HCT116 (cell line): ENCODE data around the gene TRIM9. TPM values are rescaled to one million over a fixed set of nuclear protein-coding genes. Genes with fewer than 3 reads are reported as not detected.

Source experiments
- ATAC-seq: fragments of 200-7000 bp; cut with Tn5 transposase; 2 replicates; pipeline ENCODE4 v1.9.1; 2020; ENCODE audit warnings: mild to moderate bottlenecking, moderate library complexity
- BruUV-seq: library from RNA; stranded (reverse); fragments of 400-500 nt; replicated peaks from 2 replicates; lab custom pipeline; 2021; lab: Mats Ljungman, UMichigan
- CTCF ChIA-PET: fragments of 300-600 bp; sonication (Branson Sonifier 250); formaldehyde crosslinking; loops from one replicate; lab custom pipeline; 2021; ENCODE audit warnings: antibody characterized with exemption; lab: Charles Lee
- POLR2A ChIA-PET: fragments of 300-600, 350-600 bp; sonication (Branson Sonifier 250); formaldehyde crosslinking; loops from one replicate; lab custom pipeline; 2021; ENCODE audit warnings: antibody characterized with exemption; lab: Charles Lee
- RAD21 ChIA-PET, 2 experiments: fragments of 300-600 bp; sonication (Branson Sonifier 250); formaldehyde crosslinking; loops; one replicate each; lab custom pipeline; 2023; ENCODE audit warnings: low total read pairs in 2 of 2; ENCODE audit not compliant: uncharacterized antibody in 2 of 2, unreplicated experiment in 2 of 2, low non-redundant PET in 1 of 2; lab: Charles Lee
- DNase-seq: peaks from one replicate; pipeline ENCODE4 v3.0.0-alpha.2; 2010; ENCODE audit warnings: low read depth, low spot score
- H2AFZ ChIP-seq: fragments of 200-600 bp; shearing (Covaris generic), sonication (generic); 2 replicates; pipeline ENCODE4 v1.6.1; 2017; ENCODE audit warnings: low read depth, mixed run types, mixed read lengths, antibody characterized with exemption, low read length; ENCODE audit not compliant: poor library complexity, severe bottlenecking
- H3K27ac ChIP-seq: 2 replicates; pipeline ENCODE4 v1.5.1; 2012; ENCODE audit warnings: low read depth, low read length
- H3K27me3 ChIP-seq: fragments of 200-600 bp; sonication (generic); 2 replicates; pipeline ENCODE4 v1.6.1; 2016; ENCODE audit warnings: mixed run types, low read length, mixed read lengths; ENCODE audit not compliant: insufficient read depth
- H3K36me3 ChIP-seq, 2 experiments: fragments of 200-500 bp in 1 of 2; fragments of 200-600 bp in 1 of 2; sonication (Bioruptor generic) in 1 of 2; sonication (generic) in 1 of 2; 2 replicates each; pipeline versions ENCODE4 v1.5.1 to v1.6.1; 2014 to 2016; ENCODE audit warnings: low read length in 2 of 2, inconsistent platforms in 1 of 2, mixed read lengths in 1 of 2, mixed run types in 1 of 2; ENCODE audit not compliant: insufficient read depth in 2 of 2, control insufficient read depth in 1 of 2
- H3K4me1 ChIP-seq, 2 experiments: fragments of 200-600 bp in 1 of 2; sonication (generic) in 1 of 2; 2 replicates each; pipeline versions ENCODE4 v1.5.1 to v1.6.1; 2012 to 2017; ENCODE audit warnings: low read length in 2 of 2, inconsistent platforms in 1 of 2, mild to moderate bottlenecking in 1 of 2, mixed read lengths in 1 of 2, mixed run types in 1 of 2, moderate library complexity in 1 of 2; ENCODE audit not compliant: insufficient read depth in 2 of 2, control insufficient read depth in 1 of 2
- H3K4me2 ChIP-seq: fragments of 200-600 bp; sonication (generic); 2 replicates; pipeline ENCODE4 v1.6.1; 2017; ENCODE audit warnings: mixed run types, low read length, mixed read lengths
- H3K4me3 ChIP-seq, 2 experiments: fragments of 200-600 bp in 1 of 2; sonication (generic) in 1 of 2; replicated peaks in 1 of 2; 2 replicates each; pipeline ENCODE4 v1.5.1; 2011 to 2016; ENCODE audit warnings: low read length in 2 of 2, control low read depth in 1 of 2, low read depth in 1 of 2, mild to moderate bottlenecking in 1 of 2, mixed read lengths in 1 of 2, mixed run types in 1 of 2
- H3K79me2 ChIP-seq: fragments of 200-600 bp; sonication (generic); 2 replicates; pipeline ENCODE4 v1.6.1; 2017; ENCODE audit warnings: mild to moderate bottlenecking, mixed run types, low read length, moderate library complexity, mixed read lengths; ENCODE audit not compliant: insufficient read depth
- H3K9ac ChIP-seq: fragments of 200-600 bp; sonication (generic); 2 replicates; pipeline ENCODE4 v1.6.1; 2016; ENCODE audit warnings: low read length, mixed read lengths
- H3K9me2 ChIP-seq: fragments of 200-600 bp; sonication (generic), shearing (Covaris generic); 2 replicates; pipeline ENCODE4 v1.6.1; 2017; ENCODE audit warnings: mixed run types, mild to moderate bottlenecking, moderate library complexity; ENCODE audit not compliant: insufficient read depth
- H3K9me3 ChIP-seq, 2 experiments: fragments of 200-500 bp in 1 of 2; fragments of 200-600 bp in 1 of 2; sonication (Bioruptor generic) in 1 of 2; sonication (generic) in 1 of 2; 2 replicates each; pipeline ENCODE4 v1.6.1; 2014 to 2017; ENCODE audit warnings: low read length in 2 of 2, mixed read lengths in 2 of 2, inconsistent platforms in 1 of 2, low read depth in 1 of 2, mild to moderate bottlenecking in 1 of 2, mixed run types in 1 of 2, moderate library complexity in 1 of 2; ENCODE audit not compliant: control insufficient read depth in 1 of 2, insufficient read depth in 1 of 2
- H4K20me1 ChIP-seq: fragments of 200-600 bp; sonication (generic), shearing (Covaris generic); 2 replicates; pipeline ENCODE4 v1.6.1; 2017; ENCODE audit warnings: mixed run types, mild to moderate bottlenecking, moderate library complexity; ENCODE audit not compliant: insufficient read depth
- CEBPB ChIP-seq: IDR thresholded peaks from 2 replicates; pipeline ENCODE4 v1.6.1; 2012; ENCODE audit warnings: low read depth
- EGR1 ChIP-seq: IDR thresholded peaks from 2 replicates; pipeline ENCODE4 v1.6.1; 2012; ENCODE audit warnings: low read depth
- EZH2 ChIP-seq: fragments of 200-600 bp; sonication (generic); IDR thresholded peaks from 2 replicates; pipeline ENCODE4 v1.6.1; 2017; ENCODE audit warnings: antibody characterized with exemption, mixed run types
- JUND ChIP-seq: IDR thresholded peaks from 2 replicates; pipeline ENCODE4 v1.6.1; 2012
- RAD21 ChIP-seq: IDR thresholded peaks from 2 replicates; pipeline ENCODE4 v1.6.1; 2012; ENCODE audit warnings: low read depth, mild to moderate bottlenecking
- SRF ChIP-seq: IDR thresholded peaks from 2 replicates; pipeline ENCODE4 v1.6.1; 2012; ENCODE audit warnings: low read depth
- YY1 ChIP-seq: IDR thresholded peaks from 2 replicates; pipeline ENCODE4 v1.6.1; 2011; ENCODE audit warnings: low read length, low read depth, moderate library complexity, mild to moderate bottlenecking; ENCODE audit not compliant: insufficient replicate concordance; ENCODE audit errors: extremely low read depth
- ZFX ChIP-seq: fragments of 450-650 bp; IDR thresholded peaks from 2 replicates; pipeline ENCODE4 v1.6.1; 2017
- intact Hi-C: fragments of 100-400 bp; cut with micrococcal nuclease; formaldehyde crosslinking; loops from 2 replicates; pipeline ENCODE4 v1.10.0; 2022
- total RNA-seq: library from RNA; stranded (reverse); gene quantifications from one replicate; pipeline ENCODE4 v1.2.1, GENCODE V29; 2021; ENCODE audit not compliant: unreplicated experiment
- TF ChIP-seq, protein P1 (sequence below), 3 experiments: fragments of 200-600 bp in 1 of 3; sonication (generic) in 1 of 3; IDR thresholded peaks in 2 of 3; conservative IDR thresholded peaks in 1 of 3; 2 replicates each; pipeline ENCODE4 v1.5.1; 2012 to 2017; ENCODE audit warnings: low read depth in 2 of 3, low read length in 2 of 3, antibody characterized with exemption in 1 of 3, borderline replicate concordance in 1 of 3, control low read depth in 1 of 3, mild to moderate bottlenecking in 1 of 3, mixed read lengths in 1 of 3, mixed run types in 1 of 3, moderate library complexity in 1 of 3; ENCODE audit not compliant: insufficient read depth in 1 of 3
- TF ChIP-seq, protein P2 (sequence below): IDR thresholded peaks from 2 replicates; pipeline ENCODE4 v1.6.1; 2012

Gene TRIM9
- total RNA-seq, 1 experiment from 2014 or later = 4.6 TPM

DNA sequence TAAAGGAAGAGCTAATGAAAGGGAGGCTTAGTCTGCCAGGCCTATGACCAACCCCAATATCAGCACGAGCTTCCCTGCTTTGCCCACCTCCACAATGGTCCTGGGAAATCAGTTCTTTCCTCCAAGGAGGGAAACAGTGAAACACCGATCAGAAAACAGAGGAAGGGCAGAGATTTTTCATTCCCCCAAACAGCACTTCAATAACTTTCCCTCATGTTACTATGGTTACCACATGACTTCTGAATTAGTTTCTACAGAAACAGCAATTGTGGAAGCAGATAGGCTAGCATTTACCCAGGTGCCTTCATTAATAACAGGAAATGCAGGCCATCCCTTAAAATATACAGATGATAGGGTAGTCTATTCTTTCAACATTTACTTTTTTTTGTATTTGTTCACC, 35.9 kb downstream of the TRIM9 start:
- Histone ChIP-seq H3K9me2 (no peaks in the 10 kb centered on the region), H2AFZ (no peak overlapping the region), H3K9ac (no peak overlapping the region), H3K4me2 (no peak overlapping the region), H3K27ac (no peak overlapping the region), H3K36me3 (no peaks in the 10 kb centered on the region), H3K27me3 (no peaks in the 10 kb centered on the region), H3K9me3 (no peaks in the 10 kb centered on the region), H3K4me1 (no peaks in the 10 kb centered on the region), H3K79me2 (no peaks in the 10 kb centered on the region), H3K4me3 (no peak overlapping the region), H4K20me1 (no peaks in the 10 kb centered on the region)
- POLR2A ChIA-PET = no interaction called here
- no peak for TF ChIP-seq ZFX
- TF ChIP-seq RAD21 = no peak
- TF ChIP-seq CEBPB = no peak
- TF ChIP-seq, protein P1, sequence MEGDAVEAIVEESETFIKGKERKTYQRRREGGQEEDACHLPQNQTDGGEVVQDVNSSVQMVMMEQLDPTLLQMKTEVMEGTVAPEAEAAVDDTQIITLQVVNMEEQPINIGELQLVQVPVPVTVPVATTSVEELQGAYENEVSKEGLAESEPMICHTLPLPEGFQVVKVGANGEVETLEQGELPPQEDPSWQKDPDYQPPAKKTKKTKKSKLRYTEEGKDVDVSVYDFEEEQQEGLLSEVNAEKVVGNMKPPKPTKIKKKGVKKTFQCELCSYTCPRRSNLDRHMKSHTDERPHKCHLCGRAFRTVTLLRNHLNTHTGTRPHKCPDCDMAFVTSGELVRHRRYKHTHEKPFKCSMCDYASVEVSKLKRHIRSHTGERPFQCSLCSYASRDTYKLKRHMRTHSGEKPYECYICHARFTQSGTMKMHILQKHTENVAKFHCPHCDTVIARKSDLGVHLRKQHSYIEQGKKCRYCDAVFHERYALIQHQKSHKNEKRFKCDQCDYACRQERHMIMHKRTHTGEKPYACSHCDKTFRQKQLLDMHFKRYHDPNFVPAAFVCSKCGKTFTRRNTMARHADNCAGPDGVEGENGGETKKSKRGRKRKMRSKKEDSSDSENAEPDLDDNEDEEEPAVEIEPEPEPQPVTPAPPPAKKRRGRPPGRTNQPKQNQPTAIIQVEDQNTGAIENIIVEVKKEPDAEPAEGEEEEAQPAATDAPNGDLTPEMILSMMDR (IDR thresholded peaks at IDR 0.05 in 2 of 3, conservative IDR thresholded peaks at IDR 0.05 in 1 of 3; ENCODE audit: borderline replicate concordance in 1 of 3, insufficient read depth in 1 of 3, low read depth in 2 of 3, low read length in 2 of 3) = no peak
- TF ChIP-seq, protein P2, sequence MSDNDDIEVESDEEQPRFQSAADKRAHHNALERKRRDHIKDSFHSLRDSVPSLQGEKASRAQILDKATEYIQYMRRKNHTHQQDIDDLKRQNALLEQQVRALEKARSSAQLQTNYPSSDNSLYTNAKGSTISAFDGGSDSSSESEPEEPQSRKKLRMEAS = no peak
- no peak for TF ChIP-seq EGR1
- TF ChIP-seq JUND = no peak
- TF ChIP-seq SRF = no peak
- TF ChIP-seq EZH2 = no peak
- no peak for TF ChIP-seq YY1
- BruUV-seq = no TSS peak
- CTCF ChIA-PET = no interaction called here
- RAD21 ChIA-PET = no interaction called here
- DNase-seq = no peak
- intact Hi-C loops = loop anchor here (5.0 kb wide), 1 partner anchor 938 kb away; no protein-coding TSS in a partner anchor
- no peak for ATAC-seq
